H1 (cell line): ENCODE results near the gene LHFPL3. TPM values are rescaled to one million over a fixed set of nuclear protein-coding genes. Genes with fewer than 3 reads are reported as not detected.

Experiments used
- JUND ChIP-seq: IDR thresholded peaks from 2 replicates; pipeline ENCODE4 v1.6.1; 2011; ENCODE audit warnings: mild to moderate bottlenecking, improper control_type of control experiment, low read length
- NRF1 ChIP-seq: IDR thresholded peaks from 2 replicates; pipeline ENCODE4 v1.6.1; 2011; ENCODE audit warnings: mild to moderate bottlenecking, low read depth, low read length, improper control_type of control experiment
- PHF8 ChIP-seq: fragments of 200-600 bp; sonication (generic); conservative IDR thresholded peaks from 2 replicates; pipeline ENCODE4 v1.7.1; 2012; ENCODE audit warnings: low read depth, mild to moderate bottlenecking, inconsistent platforms, low read length, moderate library complexity
- RXRA ChIP-seq: IDR thresholded peaks from 2 replicates; pipeline ENCODE4 v1.6.1; 2011; ENCODE audit warnings: low read depth, mild to moderate bottlenecking, low read length, moderate library complexity; ENCODE audit not compliant: insufficient read depth
- polyA plus RNA-seq, 7 experiments: library from polyadenylated mRNA; depleted of rRNA in 3 of 7; stranded (reverse) in 5 of 7; unstranded in 2 of 7; fragments of >200 nt in 5 of 7; fragments of 200-250 nt in 2 of 7; gene quantifications; 1 replicate in 5 of 7; 2 replicates in 1 of 7; 4 replicates in 1 of 7; pipeline versions ENCODE4 v1.2.1 to v1.2.3, GENCODE V29; 2011 to 2013; ENCODE audit warnings: missing spikeins in 2 of 7, mixed read lengths in 2 of 7
- total RNA-seq: library from RNA; stranded (reverse); fragmentation: NEBNext Ultra II Directional; extraction: Animal tissue kit (Norgen Biotek cat#: 25700); gene quantifications from 2 replicates; pipeline ENCODE4 v1.2.1, GENCODE V29; 2021

The LHFPL3 gene
- total and polyA plus RNA-seq, 2 of the 8 experiments (the other 6 are each of a cell fraction or from before 2014, with no cell fraction given), result 0.24 to 0.50 TPM

DNA sequence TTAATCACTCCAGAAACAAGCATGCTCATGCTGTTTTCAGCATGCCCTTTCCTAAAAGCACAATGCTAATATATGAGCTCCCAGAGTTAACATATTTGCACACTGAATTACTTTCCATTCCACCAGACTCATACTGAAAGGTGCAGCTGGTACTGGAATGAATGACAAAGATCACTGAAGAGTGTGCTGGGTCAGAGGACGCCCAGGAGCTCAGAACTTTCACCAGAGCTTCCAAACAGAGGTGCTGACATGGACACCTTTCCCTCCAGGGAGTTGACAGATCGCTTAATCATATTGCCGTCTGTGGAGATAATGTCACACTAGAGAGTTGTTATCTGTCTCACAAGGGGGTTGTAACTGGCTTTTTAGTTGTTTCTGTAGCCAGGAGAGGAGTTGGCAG is 292.9 kb downstream of the LHFPL3 start (continued):
- no peak for TF ChIP-seq JUND
- no peak for TF ChIP-seq NRF1
- no peak for TF ChIP-seq RXRA
- TF ChIP-seq PHF8, result no peak
